Fibroblast of mammary gland (primary cell): ENCODE measurements around the gene COL4A1.

ENCODE experiments used
- DNase-seq: peaks from one replicate; pipeline ENCODE4 v3.0.0-alpha.2; 2010; ENCODE audit warnings: low read depth
- H3K4me3 ChIP-seq: 2 replicates; pipeline ENCODE4 v1.5.1; 2011; ENCODE audit warnings: low read depth, mild to moderate bottlenecking, low read length, moderate library complexity; ENCODE audit not compliant: control insufficient read depth
- TF ChIP-seq, protein P1 (sequence below): conservative IDR thresholded peaks from 2 replicates; pipeline ENCODE4 v1.5.1; 2011; ENCODE audit warnings: low read depth, low read length, inconsistent platforms; ENCODE audit not compliant: control insufficient read depth, insufficient read depth

COL4A1 gene

DNA sequence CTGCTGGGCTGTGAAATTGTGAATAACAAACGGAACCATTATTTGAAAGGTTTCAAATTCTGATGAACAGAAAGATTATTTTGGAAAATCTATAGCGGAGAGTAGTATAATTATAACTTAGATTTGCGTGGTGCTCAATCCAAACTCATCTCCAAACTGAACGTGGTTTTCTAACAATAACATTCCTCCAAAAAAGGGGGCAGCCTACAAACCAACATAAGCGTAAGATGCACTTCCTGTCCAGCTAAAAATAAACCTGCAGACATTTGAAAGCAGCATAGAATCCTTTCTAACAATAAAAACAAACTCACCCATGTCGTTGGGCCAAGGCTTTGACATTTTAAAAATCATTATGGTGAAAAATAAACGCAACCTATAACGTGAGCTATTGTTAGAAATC is 178.4 kb downstream of the COL4A1 start:
- H3K4me3 ChIP-seq = no peak overlapping the region
- DNase-seq = no peak
- TF ChIP-seq, protein P1, sequence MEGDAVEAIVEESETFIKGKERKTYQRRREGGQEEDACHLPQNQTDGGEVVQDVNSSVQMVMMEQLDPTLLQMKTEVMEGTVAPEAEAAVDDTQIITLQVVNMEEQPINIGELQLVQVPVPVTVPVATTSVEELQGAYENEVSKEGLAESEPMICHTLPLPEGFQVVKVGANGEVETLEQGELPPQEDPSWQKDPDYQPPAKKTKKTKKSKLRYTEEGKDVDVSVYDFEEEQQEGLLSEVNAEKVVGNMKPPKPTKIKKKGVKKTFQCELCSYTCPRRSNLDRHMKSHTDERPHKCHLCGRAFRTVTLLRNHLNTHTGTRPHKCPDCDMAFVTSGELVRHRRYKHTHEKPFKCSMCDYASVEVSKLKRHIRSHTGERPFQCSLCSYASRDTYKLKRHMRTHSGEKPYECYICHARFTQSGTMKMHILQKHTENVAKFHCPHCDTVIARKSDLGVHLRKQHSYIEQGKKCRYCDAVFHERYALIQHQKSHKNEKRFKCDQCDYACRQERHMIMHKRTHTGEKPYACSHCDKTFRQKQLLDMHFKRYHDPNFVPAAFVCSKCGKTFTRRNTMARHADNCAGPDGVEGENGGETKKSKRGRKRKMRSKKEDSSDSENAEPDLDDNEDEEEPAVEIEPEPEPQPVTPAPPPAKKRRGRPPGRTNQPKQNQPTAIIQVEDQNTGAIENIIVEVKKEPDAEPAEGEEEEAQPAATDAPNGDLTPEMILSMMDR = no peak

DNA sequence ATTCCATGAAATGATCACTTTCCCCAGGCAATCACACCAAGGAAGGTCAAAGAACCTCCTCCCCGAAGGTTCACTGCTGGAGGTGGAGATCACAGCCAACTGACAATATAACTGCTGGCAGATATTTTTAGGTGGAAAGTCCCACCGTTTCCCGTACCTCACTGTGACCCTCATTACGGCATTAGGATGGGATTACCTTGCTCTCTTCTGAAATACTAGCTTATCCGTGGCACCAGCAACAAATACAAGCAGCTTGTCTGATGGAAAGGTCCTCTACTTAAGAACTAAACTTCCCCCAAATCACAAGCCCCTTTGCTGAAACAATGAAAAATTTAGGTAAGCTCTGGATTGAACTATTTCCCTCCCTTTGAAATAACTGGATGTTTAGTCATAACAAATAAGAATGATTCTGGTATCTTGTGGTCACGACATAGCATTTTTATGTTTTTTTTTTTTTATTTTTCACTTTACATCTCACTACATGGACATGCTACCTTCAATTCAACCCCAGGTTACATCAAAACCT is 178.9 kb downstream of the COL4A1 start:
- TF ChIP-seq, protein P1 = no peak

DNA sequence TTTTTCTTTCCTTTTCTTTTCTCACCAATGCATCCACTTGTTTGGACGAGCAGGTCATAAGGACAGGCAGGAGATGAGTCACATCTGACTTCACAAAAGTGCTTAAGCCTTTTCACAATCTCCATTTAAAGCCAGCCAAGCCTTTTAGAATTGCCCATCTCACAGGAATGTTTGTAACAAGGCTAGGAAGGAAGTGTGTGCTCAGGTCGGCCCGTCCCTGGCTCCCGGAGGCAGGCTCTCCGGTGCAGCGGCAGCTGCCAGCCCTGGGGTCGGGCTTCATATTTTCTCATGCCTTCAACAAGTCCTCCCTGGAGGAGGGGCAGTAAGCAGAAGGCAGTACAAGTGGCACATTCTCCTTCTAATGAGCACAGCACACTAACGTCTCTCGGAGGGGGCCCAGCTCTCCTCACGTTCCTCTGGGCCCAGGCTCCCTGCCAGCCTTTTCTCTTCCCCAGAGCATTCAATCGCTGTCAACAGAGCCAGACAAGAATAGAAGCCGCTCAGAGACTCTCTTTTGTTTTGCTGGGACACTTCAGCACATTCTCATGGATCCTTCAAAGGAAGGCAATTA is 180.5 kb downstream of the COL4A1 start:
- TF ChIP-seq, protein P1 = no peak
- no peak overlapping the region for H3K4me3 ChIP-seq
- peak; percentile 97 for DNase-seq

More for the DNA sequence above, 178.9 kb downstream of the COL4A1 start:
- no peak for DNase-seq
- no peak overlapping the region for H3K4me3 ChIP-seq

DNA sequence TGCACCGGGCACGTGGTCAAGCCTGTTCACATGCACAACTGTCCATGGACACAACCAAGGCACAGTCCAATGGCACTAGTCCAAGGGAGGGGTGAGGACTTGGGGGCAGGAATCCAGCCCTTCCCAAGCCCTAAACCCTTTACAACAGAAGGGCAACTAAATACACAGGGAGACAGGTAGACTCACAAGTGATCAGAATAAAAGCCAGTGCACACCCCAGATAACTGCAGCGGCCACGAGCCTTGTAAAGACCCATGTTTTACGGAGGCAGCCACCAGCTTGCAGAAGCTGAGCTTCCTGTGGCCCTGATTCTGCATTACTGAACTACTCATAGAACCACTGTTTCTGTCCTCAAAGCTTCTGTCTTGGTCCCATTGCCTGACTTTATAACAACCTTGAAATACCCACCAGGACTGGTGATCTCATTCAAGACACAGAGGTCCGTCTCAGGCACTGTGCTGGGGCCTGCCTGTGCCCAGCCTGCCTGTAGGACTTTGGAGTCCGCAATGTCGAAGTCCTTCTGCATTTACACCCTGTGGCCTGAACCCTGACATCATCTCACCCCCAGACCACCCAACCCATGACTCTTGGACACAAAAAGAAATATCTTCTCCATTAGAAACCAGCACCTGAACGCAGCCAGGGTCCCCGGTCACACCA is 181.2 kb downstream of the COL4A1 start:
- H3K4me3 ChIP-seq = no peak overlapping the region
- TF ChIP-seq, protein P1 = no peak
- no peak for DNase-seq

DNA sequence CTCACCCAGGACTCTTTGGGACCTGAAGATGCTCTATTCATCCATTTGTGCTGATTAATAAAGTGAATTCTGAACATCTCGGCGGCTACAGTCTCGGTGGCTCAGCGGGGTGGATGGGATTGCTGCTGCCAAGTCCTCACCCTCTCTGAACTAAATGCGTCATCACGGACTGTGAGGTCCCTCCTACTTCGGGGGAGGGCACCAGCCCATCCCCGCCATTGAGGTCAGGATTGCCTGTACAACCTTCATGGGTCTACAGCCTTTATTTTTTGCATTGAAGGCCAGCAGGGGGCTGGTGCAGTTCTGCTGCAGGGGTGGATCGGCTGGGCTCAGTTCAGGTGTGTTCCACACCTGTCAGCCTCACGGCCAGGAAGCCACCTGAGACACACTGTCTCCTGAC is 181.8 kb downstream of the COL4A1 start:
- no peak overlapping the region for H3K4me3 ChIP-seq
- TF ChIP-seq, protein P1 = no peak
- DNase-seq = no peak

DNA sequence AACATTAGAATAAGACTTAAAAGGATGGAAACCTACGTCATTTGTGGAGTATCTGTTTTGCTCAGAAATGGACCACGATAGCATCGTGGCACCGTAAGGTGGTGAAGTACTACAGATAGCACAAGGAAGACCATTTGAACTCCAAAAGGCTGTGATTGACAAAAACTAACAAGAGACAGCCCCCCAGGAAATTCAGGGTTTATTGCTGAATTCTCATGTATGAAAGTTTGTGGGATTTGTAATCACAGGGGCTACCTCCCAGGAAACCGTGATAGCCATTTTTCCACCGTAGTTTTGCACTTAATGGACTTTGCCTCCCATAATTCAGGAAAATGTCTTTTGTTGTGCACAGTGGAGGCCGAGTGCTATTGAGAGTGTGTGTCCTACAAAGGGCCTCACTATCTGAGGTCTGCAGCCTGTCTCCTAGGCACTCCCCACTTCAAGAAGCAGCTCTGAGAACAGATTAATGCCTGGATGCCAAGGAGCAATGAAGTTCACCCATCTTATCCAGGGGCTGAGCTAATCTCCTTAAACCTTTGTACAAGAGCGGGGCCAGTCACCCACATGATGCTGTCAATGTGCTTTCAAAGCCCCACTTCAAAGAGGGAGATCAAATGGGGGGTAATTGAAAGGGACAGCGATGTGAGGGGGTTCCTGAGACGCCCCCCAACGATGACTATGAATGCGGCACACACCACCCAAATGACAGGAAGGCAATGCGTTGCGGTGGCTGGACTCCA is 182.6 kb downstream of the COL4A1 start:
- no peak for DNase-seq
- TF ChIP-seq, protein P1 = no peak
- no peak overlapping the region for H3K4me3 ChIP-seq
